ENCODE results near the gene EFNB2.

The EFNB2 gene

GRCh38 chr13:106445996-106446395 lies 89.5 kb downstream of the EFNB2 start:
- no peaks in the 10 kb centered on the region for H3K27me3 ChIP-seq (replicated peaks; ENCODE audit: insufficient read depth, low read length)
- no peaks in the 10 kb centered on the region for H3K9me3 ChIP-seq (replicated peaks; ENCODE audit: insufficient read depth, low read length)
- no peak overlapping the region for H3K4me2 ChIP-seq (ENCODE audit: low read depth, low read length)
- no peak for TF ChIP-seq EZH2phosphoT487 (IDR thresholded peaks at IDR 0.05; ENCODE audit: low read length)
- no peak for TF ChIP-seq EZH2 (optimal IDR thresholded peaks at IDR 0.05; ENCODE audit: low read depth, low read length)
- no peak for TF ChIP-seq CTCF (IDR thresholded peaks at IDR 0.05; ENCODE audit: low read length)
- H3K4me1 ChIP-seq (ENCODE audit: low read length): no peaks in the 10 kb centered on the region
- no peaks in the 10 kb centered on the region for H3F3A ChIP-seq (ENCODE audit: insufficient read depth, low read length)
- H3K79me2 ChIP-seq (ENCODE audit: low read length): no peaks in the 10 kb centered on the region
- no peaks in the 10 kb centered on the region for H4K20me1 ChIP-seq (ENCODE audit: insufficient read depth, low read length)
- no peak for DNase-seq
- no peak overlapping the region for H3K9ac ChIP-seq (ENCODE audit: low read length)
- H3K36me3 ChIP-seq (replicated peaks; ENCODE audit: insufficient read depth, low read length): no peaks in the 10 kb centered on the region
- H3K9me2 ChIP-seq (replicated peaks; ENCODE audit: insufficient read depth, low read length): no peaks in the 10 kb centered on the region
- H3K27ac ChIP-seq (ENCODE audit: low read length): no peak overlapping the region
- no peak overlapping the region for H2AFZ ChIP-seq (ENCODE audit: low read length)
- no peak overlapping the region for H3K4me3 ChIP-seq (ENCODE audit: low read length)

DNA sequence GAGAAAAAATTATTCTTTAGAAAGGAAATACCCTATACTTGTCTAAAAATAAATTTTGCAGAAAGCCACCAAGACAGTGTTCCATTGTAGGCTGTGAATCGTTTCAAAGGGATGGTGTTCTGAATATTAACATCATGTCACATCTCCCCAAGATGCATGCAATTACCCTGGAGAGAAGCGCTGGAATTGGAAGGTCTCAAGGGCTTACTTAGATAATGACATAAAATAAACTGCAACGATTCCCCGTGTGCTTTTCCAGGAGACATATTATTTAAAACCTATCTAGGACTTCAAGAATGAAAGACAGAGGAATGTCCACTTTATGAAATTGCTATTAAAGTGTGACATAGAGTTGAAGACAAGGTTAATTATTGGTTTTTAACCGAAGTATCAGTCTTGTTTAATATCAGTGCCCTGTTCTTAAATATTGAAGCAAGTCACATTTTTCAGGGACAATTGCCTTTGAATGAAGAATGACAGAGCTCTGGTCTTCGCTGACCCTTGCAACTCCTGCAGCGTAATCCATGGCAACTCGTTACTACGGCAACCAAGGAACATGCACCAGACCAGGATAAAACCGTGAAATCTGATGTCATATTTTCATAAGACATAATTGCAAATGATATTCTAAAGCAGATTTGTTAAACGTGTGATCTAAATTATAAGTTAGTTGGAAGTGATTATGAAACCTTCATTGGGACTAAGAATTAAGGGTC lies 91.7 kb downstream of the EFNB2 start:
- Histone ChIP-seq H3K27ac (ENCODE audit: low read length) (no peak overlapping the region), H3K4me2 (ENCODE audit: low read depth, low read length) (no peak overlapping the region), H3K36me3 (replicated peaks; ENCODE audit: insufficient read depth, low read length) (no peaks in the 10 kb centered on the region), H3K79me2 (ENCODE audit: low read length) (no peaks in the 10 kb centered on the region), H3K4me3 (ENCODE audit: low read length) (no peak overlapping the region), H3K9ac (ENCODE audit: low read length) (no peak overlapping the region), H3F3A (ENCODE audit: insufficient read depth, low read length) (no peaks in the 10 kb centered on the region), H3K27me3 (replicated peaks; ENCODE audit: insufficient read depth, low read length) (no peaks in the 10 kb centered on the region), H4K20me1 (ENCODE audit: insufficient read depth, low read length) (no peaks in the 10 kb centered on the region), H3K4me1 (ENCODE audit: low read length) (no peaks in the 10 kb centered on the region), H3K9me3 (replicated peaks; ENCODE audit: insufficient read depth, low read length) (no peaks in the 10 kb centered on the region), H3K9me2 (replicated peaks; ENCODE audit: insufficient read depth, low read length) (no peaks in the 10 kb centered on the region), H2AFZ (ENCODE audit: low read length) (no peak overlapping the region)
- no peak for TF ChIP-seq EZH2phosphoT487 (IDR thresholded peaks at IDR 0.05; ENCODE audit: low read length)
- no peak for TF ChIP-seq EZH2 (optimal IDR thresholded peaks at IDR 0.05; ENCODE audit: low read depth, low read length)
- TF ChIP-seq CTCF (IDR thresholded peaks at IDR 0.05; ENCODE audit: low read length): no peak
- no peak for DNase-seq

- Histone ChIP-seq H3F3A (ENCODE audit: insufficient read depth, low read length) (no peaks in the 10 kb centered on the region), H3K9me3 (replicated peaks; ENCODE audit: insufficient read depth, low read length) (no peaks in the 10 kb centered on the region), H3K36me3 (replicated peaks; ENCODE audit: insufficient read depth, low read length) (no peaks in the 10 kb centered on the region), H3K4me1 (ENCODE audit: low read length) (no peaks in the 10 kb centered on the region), H3K79me2 (ENCODE audit: low read length) (no peaks in the 10 kb centered on the region), H3K4me3 (ENCODE audit: low read length) (no peak overlapping the region), H3K27me3 (replicated peaks; ENCODE audit: insufficient read depth, low read length) (no peaks in the 10 kb centered on the region), H3K4me2 (ENCODE audit: low read depth, low read length) (no peak overlapping the region), H3K27ac (ENCODE audit: low read length) (no peak overlapping the region), H4K20me1 (ENCODE audit: insufficient read depth, low read length) (no peaks in the 10 kb centered on the region), H3K9me2 (replicated peaks; ENCODE audit: insufficient read depth, low read length) (no peaks in the 10 kb centered on the region), H2AFZ (ENCODE audit: low read length) (no peak overlapping the region), H3K9ac (ENCODE audit: low read length) (no peak overlapping the region)
- no peak for DNase-seq
- TF ChIP-seq CTCF (IDR thresholded peaks at IDR 0.05; ENCODE audit: low read length) (no peak), EZH2 (optimal IDR thresholded peaks at IDR 0.05; ENCODE audit: low read depth, low read length) (no peak), EZH2phosphoT487 (IDR thresholded peaks at IDR 0.05; ENCODE audit: low read length) (no peak)
These were observed 94.6 kb downstream of the EFNB2 start for GRCh38 chr13:106440866-106441265.

Data from MM.1S (cell line).